ENCODE results near the gene COG4.
A peak's percentile ranks its signal among the peaks of the same experiment; 100 is the strongest.

The COG4 gene

DNA sequence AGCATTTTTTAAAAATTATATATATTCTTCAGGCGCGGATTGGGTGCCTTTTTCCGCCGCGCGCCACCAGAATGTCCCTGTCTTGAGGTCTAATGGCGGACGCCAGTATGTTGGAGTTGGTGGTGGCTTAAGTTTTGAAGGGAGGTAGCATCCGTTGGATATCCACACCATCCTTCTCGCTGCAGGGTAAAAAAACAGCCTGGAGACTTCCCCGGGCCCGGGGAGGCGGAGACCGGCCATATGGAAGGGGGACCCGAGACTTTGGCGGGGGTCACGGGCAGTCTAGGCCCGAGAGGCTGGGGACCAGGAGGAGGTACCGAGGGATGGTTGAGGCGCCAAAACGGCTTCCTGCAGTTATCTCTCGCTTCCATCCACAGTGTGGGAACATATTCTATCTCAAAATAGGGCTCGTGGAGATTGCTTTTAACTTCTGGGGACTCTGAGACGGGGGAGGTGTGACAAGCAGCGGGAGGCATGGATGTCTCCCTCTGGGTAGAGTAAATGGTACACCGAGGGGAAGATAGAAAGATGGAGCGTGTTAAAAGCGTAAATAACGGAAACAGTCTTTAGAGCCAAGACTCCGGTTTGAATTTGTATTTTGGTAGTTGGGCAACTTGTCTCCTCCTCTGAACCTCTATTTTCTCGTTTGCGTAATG is 517 bp upstream of the COG4 start, which contains the start of gene SF3B3:
TSS of gene SF3B3 (plus strand) at position 74 of the 656 bp plus-strand sequence. CDS start 2,841 bp downstream, outside the sequence.
- peak within 1 kb of the TSS; percentile 93 for H3K4me3 ChIP-seq (ENCODE audit: low read depth, low read length)
- peak within 1 kb of the TSS; percentile 79 for H3K27ac ChIP-seq
- H3K27me3 ChIP-seq (replicated peaks), result no peaks in the 10 kb centered on the region
- H3K36me3 ChIP-seq (replicated peaks), result peaks cover 7% of the 10 kb centered on the region
- in situ Hi-C loops (cut with HindIII; ENCODE audit: low pct_ligation_motif_present, low sequenced_read_pairs), result no loop called here
- DNase-seq, result peak; percentile 52
- TF ChIP-seq, protein P1, sequence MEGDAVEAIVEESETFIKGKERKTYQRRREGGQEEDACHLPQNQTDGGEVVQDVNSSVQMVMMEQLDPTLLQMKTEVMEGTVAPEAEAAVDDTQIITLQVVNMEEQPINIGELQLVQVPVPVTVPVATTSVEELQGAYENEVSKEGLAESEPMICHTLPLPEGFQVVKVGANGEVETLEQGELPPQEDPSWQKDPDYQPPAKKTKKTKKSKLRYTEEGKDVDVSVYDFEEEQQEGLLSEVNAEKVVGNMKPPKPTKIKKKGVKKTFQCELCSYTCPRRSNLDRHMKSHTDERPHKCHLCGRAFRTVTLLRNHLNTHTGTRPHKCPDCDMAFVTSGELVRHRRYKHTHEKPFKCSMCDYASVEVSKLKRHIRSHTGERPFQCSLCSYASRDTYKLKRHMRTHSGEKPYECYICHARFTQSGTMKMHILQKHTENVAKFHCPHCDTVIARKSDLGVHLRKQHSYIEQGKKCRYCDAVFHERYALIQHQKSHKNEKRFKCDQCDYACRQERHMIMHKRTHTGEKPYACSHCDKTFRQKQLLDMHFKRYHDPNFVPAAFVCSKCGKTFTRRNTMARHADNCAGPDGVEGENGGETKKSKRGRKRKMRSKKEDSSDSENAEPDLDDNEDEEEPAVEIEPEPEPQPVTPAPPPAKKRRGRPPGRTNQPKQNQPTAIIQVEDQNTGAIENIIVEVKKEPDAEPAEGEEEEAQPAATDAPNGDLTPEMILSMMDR (IDR thresholded peaks at IDR 0.05; ENCODE audit: low read depth, low read length, missing control alignments), result no peak

DNA sequence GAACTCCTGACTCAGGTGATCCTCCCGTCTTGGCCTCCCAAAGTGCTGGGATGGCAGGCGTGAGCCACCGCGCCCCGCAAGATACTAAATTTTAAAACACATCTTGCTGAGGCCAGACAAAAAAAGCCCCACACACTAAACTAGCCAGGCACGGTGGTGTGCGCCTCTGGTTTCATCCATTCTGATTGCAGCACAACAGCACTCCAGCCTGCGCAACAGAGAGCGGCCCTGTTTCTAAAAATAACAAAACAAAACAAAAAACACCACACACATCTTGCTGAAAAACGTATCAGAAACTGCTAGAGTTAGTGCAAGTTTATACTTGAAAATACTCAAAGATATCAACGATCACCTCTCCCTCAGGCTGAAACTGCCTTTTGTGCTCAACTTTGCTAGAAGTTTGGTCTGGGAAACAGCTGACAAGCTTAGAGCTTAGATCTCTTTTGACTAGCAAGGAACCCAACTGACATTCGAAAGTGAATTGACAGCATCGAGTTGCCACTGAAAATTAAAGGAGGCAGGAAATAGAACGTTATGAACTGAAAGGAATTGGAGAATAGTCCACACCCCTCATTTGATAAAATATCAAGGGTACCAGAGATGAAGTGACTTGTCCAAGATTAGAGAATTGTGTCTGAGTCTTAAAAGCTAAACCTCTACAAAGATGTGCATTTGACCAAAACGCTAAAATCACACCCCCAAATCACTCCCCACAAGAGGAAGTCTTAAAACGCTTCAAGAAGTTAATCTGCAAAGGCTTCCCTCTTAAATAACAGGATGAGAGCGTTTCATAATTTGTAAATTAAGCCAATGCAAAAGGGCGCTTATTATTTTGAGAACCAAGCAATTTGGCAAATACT is 908 bp downstream of the COG4 start:
- DNase-seq, result no peak
- TF ChIP-seq, protein P1 (IDR thresholded peaks at IDR 0.05; ENCODE audit: low read depth, low read length, missing control alignments), result no peak
- in situ Hi-C loops (cut with HindIII; ENCODE audit: low pct_ligation_motif_present, low sequenced_read_pairs), result no loop called here
- Histone ChIP-seq H3K27me3 (replicated peaks) (no peaks in the 10 kb centered on the region), H3K4me3 (ENCODE audit: low read depth, low read length) (peak overlapping the region; percentile 93), H3K36me3 (replicated peaks) (peaks cover 3% of the 10 kb centered on the region), H3K27ac (peak overlapping the region; percentile 79)

DNA sequence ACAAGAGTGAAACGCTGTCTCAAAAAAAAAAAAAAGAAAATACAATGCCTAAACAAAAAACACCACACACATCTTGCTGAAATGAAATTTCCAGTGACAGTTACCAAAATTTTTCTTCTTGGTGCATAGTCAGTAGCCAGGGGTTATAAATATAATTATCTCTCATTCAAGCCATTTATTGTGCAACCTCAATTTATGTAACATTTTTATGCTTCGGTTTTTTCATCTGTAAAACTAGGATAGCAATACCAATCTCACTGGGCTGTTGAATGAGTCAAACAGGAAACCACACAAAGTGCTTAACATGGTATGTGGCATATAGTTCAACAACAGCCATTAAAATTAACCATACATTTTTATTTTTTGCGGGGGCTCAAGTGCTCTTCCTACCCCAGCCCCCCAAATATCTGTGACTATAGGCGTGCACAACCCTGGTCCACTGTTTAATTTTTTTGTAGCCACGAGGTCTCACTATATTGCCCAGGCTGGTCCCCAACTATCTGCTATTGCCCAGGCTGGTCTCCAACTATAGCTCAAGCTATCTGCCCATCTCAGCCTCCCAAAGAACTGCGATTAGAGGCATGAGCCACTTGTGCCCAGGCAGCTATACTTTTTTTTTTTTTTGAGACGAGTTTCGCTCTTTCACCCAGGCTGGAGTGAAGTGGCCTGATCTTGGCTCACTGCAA is 2.6 kb downstream of the COG4 start:
- Histone ChIP-seq H3K27ac (peak overlapping the region; percentile 28), H3K4me3 (ENCODE audit: low read depth, low read length) (no peak overlapping the region), H3K27me3 (replicated peaks) (no peaks in the 10 kb centered on the region), H3K36me3 (replicated peaks) (peaks cover 6% of the 10 kb centered on the region)
- TF ChIP-seq, protein P1 (IDR thresholded peaks at IDR 0.05; ENCODE audit: low read depth, low read length, missing control alignments), result no peak
- peak; percentile 52 for DNase-seq
- in situ Hi-C loops (cut with HindIII; ENCODE audit: low pct_ligation_motif_present, low sequenced_read_pairs), result no loop called here

DNA sequence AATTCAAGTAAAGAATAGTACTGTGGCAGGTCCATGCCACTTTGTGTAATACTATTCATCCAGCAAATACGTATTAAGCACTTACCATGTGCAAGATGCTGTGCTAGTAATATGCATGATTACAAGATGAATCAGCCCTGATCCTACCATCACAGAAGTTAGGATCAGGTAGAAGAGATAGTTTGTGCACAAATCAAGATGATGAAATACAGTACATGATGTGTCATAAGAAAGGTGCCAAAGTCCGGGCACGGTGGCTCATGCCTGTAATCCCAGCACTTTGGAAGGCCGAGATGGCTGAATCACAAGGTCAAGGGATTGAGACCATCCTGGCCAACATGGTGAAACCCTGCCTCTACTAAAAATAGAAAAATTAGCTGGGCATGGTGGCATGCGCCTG is 10.9 kb downstream of the COG4 start:
- peaks cover 42% of the 10 kb centered on the region for H3K36me3 ChIP-seq (replicated peaks)

DNA sequence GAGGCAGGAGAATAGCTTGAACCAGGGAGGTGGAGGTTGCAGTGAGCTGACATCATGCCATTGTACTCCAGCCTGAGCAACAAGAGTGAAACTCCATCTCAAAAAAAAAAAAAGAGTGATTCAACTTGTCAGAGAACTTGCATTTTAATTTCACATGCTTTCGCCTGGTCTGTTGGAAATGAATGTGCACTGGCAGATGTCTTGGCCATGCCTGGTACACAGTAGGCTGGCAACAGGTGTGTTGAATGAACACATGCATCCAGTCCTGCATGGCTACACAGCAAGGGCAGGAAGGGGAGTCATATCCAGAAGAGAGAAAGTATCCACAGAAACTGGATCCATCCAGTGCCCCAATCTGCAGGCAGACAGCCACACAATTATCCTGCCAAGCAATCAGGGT is 11.5 kb downstream of the COG4 start:
- Histone ChIP-seq H3K36me3 (replicated peaks) (peaks cover 37% of the 10 kb centered on the region), H3K27ac (no peak overlapping the region), H3K4me3 (ENCODE audit: low read depth, low read length) (no peak overlapping the region), H3K27me3 (replicated peaks) (no peaks in the 10 kb centered on the region)
- TF ChIP-seq, protein P1 (IDR thresholded peaks at IDR 0.05; ENCODE audit: low read depth, low read length, missing control alignments), result no peak
- DNase-seq, result no peak
- in situ Hi-C loops (cut with HindIII; ENCODE audit: low pct_ligation_motif_present, low sequenced_read_pairs), result no loop called here

More for the DNA sequence above, 10.9 kb downstream of the COG4 start:
- in situ Hi-C loops (cut with HindIII; ENCODE audit: low pct_ligation_motif_present, low sequenced_read_pairs), result no loop called here
- TF ChIP-seq, protein P1 (IDR thresholded peaks at IDR 0.05; ENCODE audit: low read depth, low read length, missing control alignments), result no peak
- no peak for DNase-seq
- no peak overlapping the region for H3K4me3 ChIP-seq (ENCODE audit: low read depth, low read length)
- no peaks in the 10 kb centered on the region for H3K27me3 ChIP-seq (replicated peaks)
- H3K27ac ChIP-seq, result no peak overlapping the region
